Nephron (organoid): Measurements from ENCODE around the gene ZSCAN10.
A peak's percentile ranks its signal among the peaks of the same experiment; 100 is the strongest.

Source experiments
- H3K27ac Mint-ChIP-seq, 3 experiments: 2 replicates each; pipeline ENCODE4 v1.8.0; 2020; ENCODE audit warnings: mixed read lengths in 3 of 3, mild to moderate bottlenecking in 2 of 3, moderate library complexity in 1 of 3
- H3K27me3 Mint-ChIP-seq: 2 replicates; pipeline ENCODE4 v1.8.0; 2021; ENCODE audit warnings: low read depth, mild to moderate bottlenecking, moderate library complexity, mixed read lengths
- H3K36me3 Mint-ChIP-seq: 2 replicates; pipeline ENCODE4 v1.8.0; 2020; ENCODE audit warnings: low read depth, mixed read lengths
- H3K4me1 Mint-ChIP-seq: 2 replicates; pipeline ENCODE4 v1.8.0; 2020; ENCODE audit warnings: mixed read lengths
- H3K4me3 Mint-ChIP-seq, 3 experiments: 2 replicates each; pipeline ENCODE4 v1.8.0; 2020; ENCODE audit warnings: mild to moderate bottlenecking in 3 of 3, mixed read lengths in 3 of 3, moderate library complexity in 2 of 3
- H3K9me3 Mint-ChIP-seq: 2 replicates; pipeline ENCODE4 v1.8.0; 2020; ENCODE audit warnings: mixed read lengths
- CTCF ChIP-seq, 3 experiments: fragments of 200-600 bp; sonication (generic); IDR thresholded peaks; one replicate each; pipeline ENCODE4 v1.5.0; 2021; ENCODE audit warnings: antibody characterized with exemption in 3 of 3; ENCODE audit not compliant: unreplicated experiment in 3 of 3

ZSCAN10 gene

GRCh38 chr16:3045758-3046640, 53.1 kb downstream of the ZSCAN10 start, which contains the start of gene MMP25:
Gene MMP25, plus strand, starts transcription at chr16:3046561. Its CDS starts 357 bp downstream, at chr16:3046918.
- TF ChIP-seq CTCF (IDR thresholded peaks at IDR 0.05; ENCODE audit: unreplicated experiment in 3 of 3), result no peak
- Mint-ChIP-seq H3K4me1 (peaks cover 5% of the 10 kb centered on the region), H3K4me3 (peak within 1 kb of the TSS; percentile 73 to 81 (median 73)), H3K9me3 (no peaks in the 10 kb centered on the region), H3K27me3 (peaks cover 92% of the 10 kb centered on the region), H3K36me3 (no peaks in the 10 kb centered on the region), H3K27ac (no peak within 1 kb of the TSS)

- Mint-ChIP-seq H3K4me3 (peak overlapping the region; percentile 69 to 81 (median 77)), H3K4me1 (peaks cover 5% of the 10 kb centered on the region), H3K36me3 (no peaks in the 10 kb centered on the region), H3K9me3 (no peaks in the 10 kb centered on the region), H3K27me3 (peaks cover 92% of the 10 kb centered on the region), H3K27ac (no peak overlapping the region)
- TF ChIP-seq CTCF (IDR thresholded peaks at IDR 0.05; ENCODE audit: unreplicated experiment in 3 of 3), result no peak
These were observed 54.4 kb downstream of the ZSCAN10 start for GRCh38 chr16:3044708-3045107.

GRCh38 chr16:3042376-3042775, 56.7 kb downstream of the ZSCAN10 start:
- Mint-ChIP-seq H3K27ac (no peak overlapping the region), H3K27me3 (peaks cover 92% of the 10 kb centered on the region), H3K4me3 (no peak overlapping the region), H3K4me1 (peaks cover 5% of the 10 kb centered on the region), H3K9me3 (no peaks in the 10 kb centered on the region), H3K36me3 (no peaks in the 10 kb centered on the region)
- no peak for TF ChIP-seq CTCF (IDR thresholded peaks at IDR 0.05; ENCODE audit: unreplicated experiment in 3 of 3)

GRCh38 chr16:3038896-3039295, 60.2 kb downstream of the ZSCAN10 start:
- no peaks in the 10 kb centered on the region for H3K4me1 Mint-ChIP-seq
- no peak overlapping the region for H3K27ac Mint-ChIP-seq
- peaks cover 95% of the 10 kb centered on the region for H3K27me3 Mint-ChIP-seq
- H3K36me3 Mint-ChIP-seq, result no peaks in the 10 kb centered on the region
- TF ChIP-seq CTCF (IDR thresholded peaks at IDR 0.05; ENCODE audit: unreplicated experiment in 3 of 3), result no peak
- H3K9me3 Mint-ChIP-seq, result no peaks in the 10 kb centered on the region
- no peak overlapping the region for H3K4me3 Mint-ChIP-seq
